NCI-H1436 treated with DMSO at 0.1 percent for 48 hours (cell line): ENCODE results near the gene PMP22.
"Not testable (repeated sequence)": the region's sequence is repeated elsewhere in the genome, so short reads cannot be mapped to it uniquely, and the experiment has no call there.

Source experiments
- DNase-seq: peaks from one replicate; lab custom pipeline; 2025; lab: John Stamatoyannopoulos, UW

PMP22 gene

DNA sequence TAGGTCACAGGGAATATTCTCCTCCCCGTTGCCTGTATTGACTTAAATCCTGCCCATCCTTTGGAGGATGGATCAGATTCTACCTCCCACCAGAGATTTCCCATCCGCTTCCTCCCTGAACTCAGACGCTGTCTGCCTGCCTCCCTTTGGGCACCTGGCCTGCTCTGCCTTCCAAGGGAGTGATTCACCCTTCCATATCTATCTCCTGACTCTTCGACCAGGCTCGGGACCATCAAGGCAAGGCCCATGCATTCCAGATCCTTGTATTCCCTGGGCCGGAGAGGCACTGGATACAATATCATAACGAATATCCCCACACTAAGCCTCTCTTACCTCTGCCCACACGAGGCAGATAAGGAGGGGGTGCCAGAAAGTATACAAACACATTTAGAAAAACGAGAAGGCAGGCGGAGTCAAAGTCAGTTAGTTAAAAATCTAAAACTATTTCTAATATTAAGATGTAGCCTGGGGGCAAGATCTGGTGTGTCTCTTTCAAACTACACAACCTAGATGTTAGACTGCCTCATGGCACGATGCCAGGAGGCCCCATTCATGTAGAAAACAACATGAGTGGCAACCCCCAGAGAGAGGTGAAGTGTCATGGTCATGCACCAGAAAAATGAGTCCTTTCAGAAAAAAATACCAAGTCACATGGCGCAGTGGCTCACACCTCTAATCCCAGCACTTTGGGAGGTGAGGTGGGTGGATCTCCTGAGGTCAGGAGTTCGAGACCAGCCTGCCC, 9.2 kb downstream of the PMP22 start:
- DNase-seq, result no peak

DNA sequence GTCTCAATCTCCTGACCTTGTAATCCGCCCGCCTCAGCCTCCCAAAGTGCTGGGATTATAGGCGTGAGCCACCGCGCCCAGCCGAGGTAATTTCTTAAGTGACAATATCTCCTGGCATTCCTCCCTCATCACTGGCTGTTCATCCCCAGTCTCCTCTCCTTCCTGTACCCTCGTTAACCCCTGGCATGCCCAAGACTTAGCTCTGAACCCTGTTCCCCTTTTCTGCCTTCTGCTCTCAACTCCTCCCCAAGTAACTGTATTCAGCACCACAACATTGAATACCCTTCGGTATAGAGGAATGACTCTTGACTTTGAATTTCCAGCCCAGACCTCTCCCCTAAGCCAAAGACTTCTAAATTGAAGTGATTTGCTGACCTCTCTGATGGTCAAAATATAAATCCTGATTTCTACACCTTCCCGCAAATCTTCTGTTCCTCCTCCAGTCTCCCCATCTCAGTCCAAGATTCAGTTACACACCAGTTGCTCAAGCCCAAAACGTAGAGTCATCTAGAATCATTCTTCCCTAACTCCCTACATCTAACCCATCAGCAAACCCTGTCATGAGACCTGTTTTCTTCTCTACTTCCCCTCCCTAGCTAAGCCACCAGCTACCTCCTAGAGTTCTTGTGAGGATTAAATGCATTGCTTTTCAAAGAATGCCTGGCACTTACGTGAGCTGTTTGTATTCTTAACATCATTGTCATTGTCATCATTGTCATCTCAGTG, 14.8 kb downstream of the PMP22 start:
- DNase-seq, result no peak

DNA sequence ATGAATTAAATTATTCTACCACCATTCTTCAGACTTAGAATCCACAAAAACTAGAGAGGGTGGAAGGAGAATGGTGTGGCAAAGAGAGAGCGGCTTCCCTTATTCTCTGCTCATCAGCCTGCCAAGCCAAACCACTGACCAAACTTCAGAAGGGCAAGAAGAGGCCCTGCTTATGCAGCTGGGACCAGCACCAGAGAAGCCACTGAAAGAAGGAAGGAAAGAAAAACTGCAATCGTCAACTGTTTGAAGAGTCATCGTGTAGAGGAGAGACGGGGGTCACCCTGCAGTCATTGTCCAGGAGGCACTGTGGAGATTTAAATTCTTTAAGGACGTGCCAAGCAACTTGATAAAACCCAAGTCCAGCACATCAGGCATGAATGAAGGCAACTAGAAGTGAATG, 15.6 kb downstream of the PMP22 start:
- no peak for DNase-seq

DNA sequence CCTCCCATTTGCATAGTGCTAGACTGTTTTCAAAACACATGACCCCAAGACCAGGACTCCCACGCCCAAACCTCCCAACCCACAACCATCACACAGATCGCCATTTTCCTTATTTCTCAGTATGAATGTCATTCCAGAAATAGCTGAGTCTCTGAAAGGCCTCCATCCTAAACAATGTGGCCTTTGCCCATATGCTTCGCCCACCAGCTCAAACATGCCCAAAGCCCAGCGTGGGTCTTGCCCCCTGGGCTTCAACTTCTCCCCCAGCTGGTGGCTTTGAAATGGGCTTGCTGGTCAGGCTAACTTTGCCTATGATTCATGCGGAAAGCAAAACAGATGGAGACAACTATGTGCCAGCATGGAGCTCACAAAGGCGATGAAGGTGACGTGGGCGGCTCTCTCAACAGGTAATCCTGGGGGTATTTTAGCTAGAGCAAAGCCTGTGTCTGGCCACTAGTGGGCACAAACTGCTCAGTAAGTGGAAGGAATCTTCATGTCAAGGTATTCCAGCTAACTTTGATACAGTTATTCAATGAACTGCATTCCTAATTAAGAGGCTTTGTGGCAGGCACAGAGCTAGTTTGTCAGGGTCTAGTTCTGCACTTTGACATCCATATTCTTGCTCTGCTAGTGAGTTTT, 17.1 kb downstream of the PMP22 start:
- DNase-seq, result no peak

DNA sequence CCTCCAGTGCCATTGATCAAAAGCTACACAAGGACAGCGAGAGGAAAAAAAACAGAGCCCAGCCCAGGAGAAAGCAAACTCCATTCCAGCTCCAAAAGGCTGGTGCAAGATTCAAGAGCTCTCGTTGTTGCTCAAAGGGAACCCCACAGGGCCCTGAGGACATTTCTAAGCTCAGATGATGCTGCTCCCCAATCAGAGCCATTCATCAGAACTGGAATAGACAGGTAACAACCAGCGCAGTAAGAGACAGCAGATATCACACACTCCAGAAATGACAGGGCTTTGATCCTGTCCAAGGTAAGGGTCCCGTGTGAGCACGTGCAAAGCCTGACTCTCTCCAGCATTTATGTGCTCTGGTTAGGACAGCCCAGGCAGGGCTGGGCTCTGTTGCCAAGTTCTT, 20.1 kb downstream of the PMP22 start:
- no peak for DNase-seq

DNA sequence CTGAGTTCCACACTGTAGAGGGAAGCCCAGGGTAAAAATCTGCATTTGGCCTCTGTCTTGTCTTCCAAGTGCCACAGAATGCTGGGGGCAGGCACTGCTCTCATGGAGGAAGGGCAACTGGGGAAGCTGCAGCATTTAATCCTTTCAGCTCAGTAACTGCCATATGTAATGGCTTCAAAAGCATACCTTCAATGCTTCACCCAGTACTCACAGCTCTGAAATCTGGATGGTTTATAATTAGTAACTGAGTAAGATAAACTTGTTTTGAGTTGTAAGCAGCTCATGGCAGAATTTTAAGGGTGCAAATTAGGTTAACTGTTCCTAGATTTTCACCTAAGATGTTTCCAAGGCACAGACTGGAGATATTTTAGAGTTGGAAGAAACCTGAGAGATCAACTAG, 24.5 kb downstream of the PMP22 start:
- no peak for DNase-seq

DNA sequence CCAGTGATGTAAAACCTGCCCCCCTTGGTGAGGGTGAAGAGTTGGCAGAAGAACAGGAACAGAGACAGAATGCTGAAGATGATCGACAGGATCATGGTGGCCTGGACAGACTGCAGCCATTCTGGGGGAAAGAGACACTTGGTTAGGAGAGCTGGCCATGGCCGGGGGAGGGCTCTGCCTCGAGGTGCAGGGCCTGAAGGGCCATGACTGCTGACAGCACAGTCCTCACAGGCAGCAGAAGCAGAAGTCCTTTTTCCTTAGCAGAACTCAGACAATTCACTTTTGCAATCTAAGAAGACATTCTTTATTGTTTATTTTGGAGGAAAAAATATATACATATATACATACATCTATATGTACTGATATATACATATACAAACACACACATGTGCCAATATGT, 25.6 kb downstream of the PMP22 start:
- no peak for DNase-seq

DNA sequence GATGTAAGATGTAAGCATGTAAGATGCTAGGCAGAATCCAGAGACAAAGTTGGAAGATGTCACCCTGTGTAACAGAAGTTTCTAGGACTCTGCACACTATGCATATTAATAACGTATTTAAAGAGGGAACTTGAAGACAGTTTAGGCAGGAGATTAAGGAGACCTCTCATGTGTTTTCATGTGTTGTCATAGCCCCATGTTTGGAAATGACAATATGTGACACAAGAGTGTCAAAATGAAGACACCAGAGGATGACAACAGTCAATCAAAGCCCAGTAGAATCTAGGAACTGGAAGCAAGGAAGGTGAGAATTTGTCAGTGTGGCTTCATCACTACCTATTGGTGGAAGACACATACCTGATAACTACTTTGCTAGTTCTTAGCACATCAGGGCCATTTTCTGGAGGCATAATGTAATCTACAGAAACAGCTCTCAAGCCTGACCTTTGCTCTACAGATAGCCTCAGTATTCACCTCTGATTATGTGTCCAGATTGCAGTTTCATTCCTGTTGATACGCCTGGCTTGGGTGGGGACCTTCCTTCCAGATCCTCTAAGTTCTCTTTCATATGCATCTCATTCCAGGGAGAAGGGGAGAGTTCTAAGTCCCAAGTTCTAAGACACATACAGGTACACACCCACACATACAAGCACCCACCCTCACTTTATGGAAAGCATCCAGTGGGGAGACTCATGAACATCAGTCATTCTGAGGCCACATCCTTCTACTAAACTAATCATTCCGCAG, 26.3 kb downstream of the PMP22 start:
- no peak for DNase-seq

DNA sequence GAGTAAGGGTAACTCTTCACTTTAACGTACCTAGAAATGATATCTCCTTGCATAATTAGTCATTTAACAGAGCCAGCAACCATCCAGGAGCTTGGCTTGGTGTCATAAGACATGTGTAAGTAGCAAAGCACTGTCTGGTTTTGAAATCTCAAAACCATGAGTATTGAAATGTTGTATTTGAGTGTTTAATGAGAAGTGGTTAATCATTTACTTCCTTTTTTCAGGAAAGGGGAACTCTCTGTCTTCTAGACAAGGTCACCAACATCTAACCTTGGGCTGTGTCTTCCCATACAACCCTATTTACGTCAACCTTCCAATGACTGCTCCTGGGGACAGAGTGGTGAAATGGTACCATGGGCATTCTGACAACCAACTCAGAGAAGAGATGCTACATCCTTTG, 27.1 kb downstream of the PMP22 start:
- DNase-seq, result no peak

DNA sequence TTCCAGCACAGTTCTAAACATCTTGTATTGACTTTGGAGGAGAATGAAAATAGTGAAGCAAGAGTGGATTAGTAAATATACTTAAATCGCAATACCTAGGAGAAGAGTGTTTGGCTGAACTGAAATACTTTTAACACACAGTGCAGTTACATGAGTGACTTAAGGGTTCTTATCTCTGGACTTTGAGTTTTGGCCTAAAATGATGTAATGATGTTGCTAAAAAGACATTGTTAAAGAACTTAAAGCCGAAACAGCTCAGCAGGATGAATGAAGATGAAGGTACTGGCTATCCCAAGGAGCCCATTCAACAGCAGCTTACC, 28.1 kb downstream of the PMP22 start:
- no peak for DNase-seq

DNA sequence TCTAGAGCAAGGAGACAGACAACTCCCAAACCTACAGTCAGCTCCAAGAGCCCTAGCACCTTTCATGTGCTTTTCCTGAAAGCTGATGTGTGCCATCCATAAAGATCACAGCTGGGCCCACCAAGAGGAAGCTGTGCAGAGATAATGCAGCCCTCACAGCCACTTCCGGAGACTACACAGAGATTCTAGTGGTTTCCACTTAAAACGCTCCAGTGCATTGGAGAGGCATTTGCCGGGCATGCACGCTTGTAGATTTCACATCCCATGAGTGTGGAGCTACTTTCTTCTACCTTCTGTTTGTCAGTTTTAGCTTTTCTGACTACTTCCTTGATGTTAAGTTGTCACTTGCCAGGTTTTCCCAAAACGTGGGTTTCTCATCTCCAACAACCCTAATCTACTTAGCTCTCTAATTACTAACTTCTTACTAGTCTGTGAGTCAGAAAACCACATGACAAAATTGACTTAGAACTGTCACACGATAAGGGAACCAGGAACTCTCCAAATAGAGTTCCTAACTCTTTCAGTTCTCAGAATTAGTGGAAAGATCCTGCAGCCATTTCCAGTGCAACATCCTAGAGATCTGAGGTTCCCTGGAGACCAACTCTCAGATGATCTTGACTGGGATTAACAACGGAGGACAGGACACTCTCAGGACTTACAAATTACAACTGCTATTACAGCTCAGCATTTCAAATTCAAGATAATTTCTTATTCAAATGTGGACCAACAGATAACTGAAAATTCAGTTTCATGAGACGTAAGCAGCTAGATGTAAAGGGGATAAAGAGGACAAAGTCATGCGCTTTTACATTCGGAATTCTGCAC, 28.6 kb downstream of the PMP22 start:
- DNase-seq, result no peak

DNA sequence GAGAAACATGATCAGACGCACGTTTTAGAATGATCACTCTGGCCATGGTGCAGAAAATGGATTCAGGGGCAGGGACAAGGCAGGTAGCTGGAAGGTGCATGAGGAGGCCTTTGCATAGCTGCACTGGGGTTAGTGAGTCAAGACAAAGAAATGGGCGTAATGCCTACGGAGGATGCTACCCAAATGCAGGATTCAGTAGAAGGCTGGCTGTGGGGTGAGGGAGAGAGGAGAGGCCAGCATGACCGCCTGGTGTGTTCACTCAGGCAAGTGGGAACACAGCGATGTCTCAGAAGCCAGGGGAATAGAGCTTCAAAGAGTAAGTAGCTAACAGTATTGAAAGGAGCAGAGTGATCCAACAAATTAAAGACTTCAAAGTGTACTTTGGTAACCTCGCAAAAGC, 31.2 kb downstream of the PMP22 start:
- DNase-seq, result no peak

DNA sequence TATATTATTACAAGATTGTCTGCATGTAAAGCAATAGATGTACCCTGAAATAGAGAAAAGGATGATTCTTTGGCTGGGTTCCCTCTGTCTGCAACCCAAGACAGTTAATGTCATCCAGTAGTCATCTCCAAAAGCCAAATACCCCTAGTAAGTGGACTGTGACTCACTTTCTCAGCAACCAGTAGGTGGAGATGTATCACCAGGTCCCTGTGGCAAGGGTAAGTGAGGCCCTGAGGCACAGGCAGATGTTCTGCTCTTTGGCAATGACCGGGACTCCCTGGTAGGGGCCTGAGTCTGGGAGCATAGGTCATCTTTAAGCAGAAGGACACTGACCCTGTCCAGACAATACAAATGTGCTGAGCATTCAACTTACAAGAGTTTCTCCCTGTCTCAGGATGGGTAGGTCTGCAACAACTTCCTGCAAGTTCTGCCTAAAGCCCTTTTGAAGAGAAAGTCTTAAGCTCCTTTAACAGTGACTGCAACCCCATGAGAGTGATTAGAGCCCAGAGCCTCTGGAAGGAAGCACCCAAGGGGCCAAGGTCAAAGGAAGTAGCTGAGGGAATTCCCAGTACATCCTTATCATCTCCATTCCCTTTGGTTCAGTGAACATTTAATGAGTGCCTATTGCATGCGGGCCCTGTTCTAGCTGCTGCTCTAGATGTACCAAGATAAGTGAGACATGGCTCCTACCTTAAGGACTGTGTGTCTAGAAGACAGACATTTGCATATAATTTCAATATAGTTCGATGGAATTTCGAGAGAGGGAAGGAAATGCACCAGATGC, 31.9 kb downstream of the PMP22 start:
- no peak for DNase-seq

DNA sequence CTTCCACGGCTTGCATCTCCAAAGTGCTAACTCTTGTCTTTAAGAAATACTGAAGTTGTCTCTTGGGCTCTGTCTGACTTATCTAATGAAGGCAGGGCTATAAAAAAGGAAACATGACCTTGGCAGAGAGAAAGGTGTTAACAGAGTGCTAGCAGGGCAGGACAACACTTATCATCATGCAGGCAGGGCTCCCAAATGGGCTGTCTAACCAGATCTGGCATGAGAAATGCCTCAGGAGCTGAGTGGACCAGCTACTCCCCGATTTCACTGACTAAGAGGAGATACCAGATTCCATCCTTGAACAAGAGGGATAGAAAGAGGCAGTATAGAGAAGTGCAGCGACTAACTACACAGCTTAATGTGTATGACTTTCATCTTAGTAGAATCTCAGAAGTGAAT, 32.6 kb downstream of the PMP22 start:
- no peak for DNase-seq

DNA sequence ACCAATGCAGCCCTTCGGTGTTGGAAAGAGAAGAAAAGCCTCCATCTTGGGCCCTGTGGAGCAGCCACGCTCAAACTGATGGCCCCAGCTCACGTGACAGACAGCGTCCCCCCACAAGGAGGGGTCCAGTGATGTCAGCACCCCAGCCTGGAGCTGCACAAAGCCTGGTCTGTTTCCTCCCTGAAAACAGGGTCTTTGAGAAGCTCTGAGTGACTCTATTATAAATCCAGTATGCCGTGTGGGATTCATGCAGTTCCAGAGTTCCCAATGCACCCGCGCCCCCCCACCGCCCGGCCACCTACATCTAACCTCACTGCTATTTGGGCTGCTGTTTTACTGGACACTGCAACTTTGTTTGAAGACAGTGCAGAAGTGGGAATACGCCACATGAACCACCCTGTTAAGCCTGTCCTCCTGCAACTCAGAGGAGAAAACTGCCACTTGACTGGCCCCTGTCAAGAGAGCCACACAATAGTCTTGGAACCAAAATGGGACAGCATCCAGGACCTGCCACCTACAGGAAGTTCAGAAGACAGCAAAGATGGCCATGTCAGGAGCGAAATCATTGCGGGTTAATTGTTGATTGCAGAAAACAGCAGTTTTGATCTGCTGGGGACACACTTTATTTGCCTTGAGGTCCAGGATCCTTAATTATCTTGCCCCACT, 33.1 kb downstream of the PMP22 start:
- no peak for DNase-seq

DNA sequence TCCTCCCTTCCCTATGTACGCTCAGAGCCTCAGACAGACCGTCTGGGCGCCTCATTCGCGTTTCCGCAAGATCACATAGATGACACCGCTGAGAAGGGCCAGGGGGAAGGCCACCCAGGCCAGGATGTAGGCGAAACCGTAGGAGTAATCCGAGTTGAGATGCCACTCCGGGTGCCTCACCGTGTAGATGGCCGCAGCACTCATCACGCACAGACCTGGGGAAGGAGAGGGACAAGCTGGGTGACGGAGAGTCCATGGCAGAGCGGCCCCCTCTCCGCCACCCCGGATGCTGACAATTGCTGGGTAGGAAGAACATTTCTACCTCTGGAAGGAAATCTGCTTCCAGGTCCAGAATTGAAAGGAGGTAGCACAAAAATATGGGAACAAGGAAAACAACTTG, 34.3 kb downstream of the PMP22 start:
- DNase-seq, result no peak

DNA sequence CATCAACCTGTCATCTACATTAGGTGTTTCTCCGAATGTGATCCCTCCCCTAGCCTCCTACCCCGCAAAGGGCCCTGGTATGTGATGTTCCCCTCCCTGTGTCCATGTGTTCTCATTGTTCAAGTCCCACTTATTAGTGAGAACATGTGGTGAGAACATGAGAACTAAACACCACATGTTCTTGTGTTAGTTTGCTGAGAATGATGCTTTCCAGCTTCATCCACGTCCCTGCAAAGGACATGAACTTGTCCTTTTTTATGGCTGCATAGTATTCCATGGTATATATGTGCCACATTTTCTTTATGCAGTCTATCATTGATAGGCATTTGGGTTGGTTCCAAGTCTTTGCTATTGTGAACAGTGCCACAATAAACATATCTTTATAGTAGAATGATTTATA, 43.3 kb downstream of the PMP22 start:
- not testable (repeated sequence) for DNase-seq

DNA sequence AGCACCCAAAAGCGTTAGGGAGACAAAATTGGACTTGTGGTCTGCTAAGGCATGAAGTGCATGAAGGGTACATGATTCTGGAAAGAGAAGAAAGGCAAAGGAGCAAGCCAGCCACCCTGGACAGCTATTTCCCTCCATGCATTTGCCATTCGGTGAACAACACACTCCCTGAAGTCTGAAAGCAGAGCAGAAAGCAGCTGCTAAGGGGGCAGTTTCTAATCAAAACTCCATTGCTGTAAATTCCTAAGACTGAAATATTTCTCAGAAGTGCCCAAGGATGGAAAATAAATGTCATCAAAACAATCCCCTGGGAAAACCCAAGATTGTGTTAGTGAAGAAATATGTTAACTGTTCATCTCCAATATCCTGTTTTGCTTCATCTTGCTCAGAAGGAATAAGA, 44.3 kb downstream of the PMP22 start:
- no peak for DNase-seq

DNA sequence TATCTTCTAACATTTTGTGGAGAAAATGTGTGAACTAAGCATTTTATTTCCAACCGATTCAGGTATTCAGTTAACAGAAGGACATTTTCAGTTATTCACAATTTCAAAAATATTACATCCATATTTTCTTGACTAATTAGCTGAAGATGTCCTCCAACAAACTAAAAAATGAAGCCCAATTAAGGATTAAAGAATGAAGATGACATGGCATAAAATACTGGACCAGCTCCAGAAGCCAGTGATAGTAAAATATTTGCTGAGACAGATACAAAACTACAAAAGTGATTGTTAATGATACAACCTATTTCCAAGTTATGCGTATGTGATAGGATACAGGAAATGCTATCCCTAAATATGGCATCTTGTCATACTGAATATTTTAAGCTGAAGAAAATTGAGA, 48.6 kb downstream of the PMP22 start:
- no peak for DNase-seq

DNA sequence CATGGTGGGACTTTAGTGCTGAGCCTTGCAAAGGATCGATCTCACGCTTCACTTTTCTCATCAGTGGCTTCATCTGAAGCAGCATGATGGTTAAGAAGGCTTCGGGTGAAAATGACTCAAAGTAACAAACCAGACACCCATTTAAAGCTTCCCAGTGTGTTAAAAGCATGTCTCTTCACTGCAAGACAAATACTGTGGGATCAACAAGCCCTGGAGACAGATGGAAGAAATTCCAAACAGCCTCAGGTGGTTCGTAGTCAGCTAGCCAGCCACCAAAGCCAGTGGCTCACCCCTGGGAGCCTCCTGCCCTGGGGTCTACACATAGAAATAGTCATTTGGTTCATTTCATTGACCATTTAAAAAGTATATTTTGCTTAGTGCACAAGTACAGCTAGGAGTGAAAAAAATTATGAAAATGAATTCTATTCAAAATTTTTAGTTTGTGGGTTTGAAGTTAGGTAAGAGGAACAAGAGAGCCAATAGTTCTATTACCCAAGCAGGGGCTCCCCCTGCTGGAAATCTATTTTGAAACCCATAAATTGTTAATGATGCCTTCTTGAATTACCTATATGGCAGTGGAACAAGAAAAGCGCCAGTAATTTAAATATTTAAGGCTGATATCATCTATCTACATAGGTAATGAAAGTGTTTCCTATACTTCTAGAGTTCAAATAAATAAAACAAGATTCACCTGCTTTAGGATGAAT, 51.6 kb downstream of the PMP22 start:
- no peak for DNase-seq
